ENCODE measurements around the gene LRRK2. TPM values are rescaled to one million over a fixed set of nuclear protein-coding genes. Genes with fewer than 3 reads are reported as not detected.

LRRK2 gene
- total RNA-seq, 4 donors from 2014 or later: 3.6 to 20.8 (median 11.1) TPM

GRCh38 chr12:40183715-40184114 lies 41.1 kb upstream of the LRRK2 start:
- DNase-seq (ENCODE audit: low spot score in 2 of 2): no peak
- Histone ChIP-seq H3K4me1 (no peaks in the 10 kb centered on the region), H3K27me3 (no peaks in the 10 kb centered on the region), H3K36me3 (no peaks in the 10 kb centered on the region), H3K27ac (no peak overlapping the region), H3K9me3 (no peaks in the 10 kb centered on the region), H3K4me3 (no peak overlapping the region)
- no peak for TF ChIP-seq POLR2AphosphoS5 (IDR thresholded peaks at IDR 0.05)
- TF ChIP-seq POLR2A (IDR thresholded peaks at IDR 0.05): no peak
- TF ChIP-seq CTCF (IDR thresholded peaks at IDR 0.05): no peak
- no peak for TF ChIP-seq EP300 (IDR thresholded peaks at IDR 0.05)
- 61% methylated on average over 1 of the region's 1 CpG for WGBS

GRCh38 chr12:40184493-40185302 lies 40.1 kb upstream of the LRRK2 start:
- 95% methylated on average over 4 of the region's 4 CpGs for WGBS
- no peak overlapping the region for H3K4me3 ChIP-seq
- no peaks in the 10 kb centered on the region for H3K27me3 ChIP-seq
- H3K4me1 ChIP-seq: no peaks in the 10 kb centered on the region
- no peaks in the 10 kb centered on the region for H3K36me3 ChIP-seq
- H3K9me3 ChIP-seq: no peaks in the 10 kb centered on the region
- H3K27ac ChIP-seq: no peak overlapping the region
- DNase-seq (ENCODE audit: low spot score in 2 of 2): no peak
- TF ChIP-seq POLR2AphosphoS5 (IDR thresholded peaks at IDR 0.05) (no peak), POLR2A (IDR thresholded peaks at IDR 0.05) (no peak), EP300 (IDR thresholded peaks at IDR 0.05) (no peak)

- no peak for DNase-seq (ENCODE audit: low spot score in 2 of 2)
- Histone ChIP-seq H3K4me1 (no peaks in the 10 kb centered on the region), H3K36me3 (no peaks in the 10 kb centered on the region), H3K27ac (no peak overlapping the region), H3K4me3 (no peak overlapping the region), H3K9me3 (no peaks in the 10 kb centered on the region), H3K27me3 (no peaks in the 10 kb centered on the region)
- 91% methylated on average over 4 of the region's 4 CpGs for WGBS
- TF ChIP-seq POLR2A (IDR thresholded peaks at IDR 0.05) (no peak), CTCF (IDR thresholded peaks at IDR 0.05) (no peak), EP300 (IDR thresholded peaks at IDR 0.05) (no peak), POLR2AphosphoS5 (IDR thresholded peaks at IDR 0.05) (no peak)
Observed at GRCh38 chr12:40185303-40185693, 39.5 kb upstream of the LRRK2 start.

GRCh38 chr12:40188558-40189320 lies 36.1 kb upstream of the LRRK2 start:
- 78% methylated on average over 6 of the region's 6 CpGs for WGBS
- Histone ChIP-seq H3K27me3 (no peaks in the 10 kb centered on the region), H3K4me3 (no peak overlapping the region), H3K4me1 (no peaks in the 10 kb centered on the region), H3K36me3 (no peaks in the 10 kb centered on the region), H3K9me3 (no peaks in the 10 kb centered on the region), H3K27ac (no peak overlapping the region)
- DNase-seq (ENCODE audit: low spot score in 2 of 2): no peak
- no peak for TF ChIP-seq POLR2A (IDR thresholded peaks at IDR 0.05)
- TF ChIP-seq CTCF (IDR thresholded peaks at IDR 0.05): no peak
- no peak for TF ChIP-seq EP300 (IDR thresholded peaks at IDR 0.05)
- TF ChIP-seq POLR2AphosphoS5 (IDR thresholded peaks at IDR 0.05): no peak

GRCh38 chr12:40192704-40193255 lies 32.0 kb upstream of the LRRK2 start:
- DNase-seq (ENCODE audit: low spot score in 2 of 2): no peak
- TF ChIP-seq CTCF (IDR thresholded peaks at IDR 0.05) (no peak), EP300 (IDR thresholded peaks at IDR 0.05) (no peak), POLR2A (IDR thresholded peaks at IDR 0.05) (no peak), POLR2AphosphoS5 (IDR thresholded peaks at IDR 0.05) (no peak)
- Histone ChIP-seq H3K9me3 (no peaks in the 10 kb centered on the region), H3K27me3 (no peaks in the 10 kb centered on the region), H3K4me1 (no peaks in the 10 kb centered on the region), H3K4me3 (no peak overlapping the region), H3K27ac (no peak overlapping the region), H3K36me3 (no peaks in the 10 kb centered on the region)
- WGBS: 85% methylated on average over 6 of the region's 6 CpGs

All from suprapubic skin (tissue), 4 donors.